Measurements from ENCODE around the gene WDR45B.

Gene WDR45B

DNA sequence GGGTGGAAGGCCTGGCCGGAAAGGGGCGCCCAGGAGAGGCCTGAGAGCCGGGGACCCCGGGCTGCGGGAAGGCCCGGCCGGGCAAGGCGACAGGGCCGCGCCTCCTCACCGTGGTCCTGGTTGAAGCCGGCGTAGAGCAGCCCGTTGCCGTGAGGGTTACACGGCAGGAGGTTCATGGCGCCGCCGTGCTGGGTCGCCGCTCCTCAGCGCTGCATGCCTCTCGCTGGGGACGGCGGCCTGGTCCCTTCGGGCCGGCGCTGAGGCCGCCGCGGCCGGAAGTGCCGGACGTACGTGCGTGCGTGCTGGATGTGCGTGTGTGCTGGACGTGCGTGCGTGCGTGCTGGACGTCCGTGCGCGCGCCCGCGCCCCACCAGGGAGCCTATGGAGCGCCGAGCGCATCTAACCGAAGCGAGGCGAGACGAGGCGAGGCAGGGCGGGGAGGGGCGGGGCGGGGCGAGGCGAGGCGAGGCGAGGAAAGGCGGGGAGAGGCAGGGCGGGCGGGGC lies at the start of gene WDR45B:
WDR45B (minus strand) TSS at position 280 of the 504 bp plus-strand sequence; CDS start at position 176, 104 bp downstream.
- DNase-seq: no peak

- DNase-seq: no peak
Measured at GRCh38 chr17:82697808-82698064, 49.5 kb upstream of the WDR45B start.

DNA sequence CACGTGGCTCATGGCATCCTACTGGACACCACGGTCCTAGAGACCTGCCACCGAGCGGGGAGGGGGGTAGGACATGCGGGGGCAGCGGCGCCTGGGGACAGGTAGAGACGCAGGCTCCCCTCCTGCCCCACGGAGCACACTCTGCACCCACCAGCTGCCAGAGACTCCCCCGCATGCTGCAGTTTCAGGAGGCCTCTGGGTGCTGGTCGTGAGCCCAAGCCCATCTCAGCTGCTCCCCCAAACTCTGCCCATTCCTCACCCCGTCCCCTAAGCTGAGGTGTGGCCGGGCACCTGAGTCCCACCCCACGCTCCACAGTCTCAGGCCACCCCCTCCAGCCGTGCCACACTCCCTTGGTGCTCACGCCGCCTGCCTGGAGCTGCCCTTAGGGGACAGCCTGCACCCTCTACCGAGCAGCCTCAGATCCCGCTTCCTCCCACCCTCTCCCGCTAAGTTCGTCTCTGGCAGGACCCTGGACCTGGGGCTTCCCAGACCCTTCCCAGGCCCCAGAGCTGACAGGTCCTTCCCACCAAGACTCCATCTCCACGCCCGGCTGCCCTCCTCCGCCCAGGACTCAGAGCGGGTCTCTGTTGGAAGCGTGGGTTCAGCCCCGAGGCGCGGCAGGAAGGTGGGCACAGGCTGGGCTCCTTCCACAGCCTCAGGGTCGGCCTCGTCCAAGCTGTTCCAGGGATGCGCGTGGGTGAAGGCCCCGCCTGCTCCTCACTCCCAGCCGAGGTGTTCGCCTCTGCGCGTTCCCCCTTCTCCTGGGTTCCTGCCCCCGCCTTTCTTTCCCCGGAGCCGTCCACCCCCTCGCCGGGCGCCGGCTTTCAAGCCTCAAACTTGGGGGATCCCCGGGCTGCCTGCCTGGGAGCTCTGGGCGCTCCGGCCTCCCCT lies 48.9 kb upstream of the WDR45B start:
- no peak for DNase-seq

- DNase-seq: no peak
Measured at GRCh38 chr17:82696259-82696658, 48.0 kb upstream of the WDR45B start.

- no peak for DNase-seq
Measured at GRCh38 chr17:82694647-82695046, 46.4 kb upstream of the WDR45B start.

DNA sequence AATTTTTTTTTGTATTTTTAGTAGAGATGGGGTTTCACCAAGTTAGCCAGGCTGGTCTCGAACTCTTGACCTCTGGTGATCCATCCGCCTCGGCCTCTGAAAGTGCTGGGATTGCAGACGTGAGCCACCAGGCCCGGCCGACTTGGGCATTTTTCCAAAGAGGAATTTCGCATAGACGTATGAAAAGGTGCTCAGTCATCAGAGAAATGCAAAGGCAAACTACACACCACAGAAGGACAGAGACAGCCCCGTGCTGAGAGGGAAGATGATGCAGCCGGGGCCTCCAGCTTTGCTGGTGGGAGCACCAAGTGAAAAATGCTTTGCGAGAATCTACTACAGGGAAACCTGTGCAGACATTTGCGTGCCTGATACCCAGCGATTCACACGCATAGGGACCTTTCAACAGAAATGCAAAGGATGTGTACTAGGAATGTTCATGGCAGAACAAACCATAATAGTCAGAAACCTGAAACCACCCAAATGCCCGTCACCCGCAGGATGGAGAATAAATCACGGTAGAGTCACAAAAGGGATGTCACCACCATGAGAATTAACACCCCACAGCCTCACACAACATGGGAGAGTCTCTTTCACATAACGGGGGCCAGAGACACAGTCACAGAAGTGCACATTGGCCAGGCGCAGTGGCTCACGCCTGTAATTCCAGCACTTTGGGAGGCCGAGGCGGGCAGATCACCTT lies 45.1 kb upstream of the WDR45B start:
- no peak for DNase-seq

GRCh38 chr17:82692268-82692667 lies 44.0 kb upstream of the WDR45B start:
- no peak for DNase-seq

GRCh38 chr17:82691714-82692113 lies 43.5 kb upstream of the WDR45B start:
- no peak for DNase-seq

DNA sequence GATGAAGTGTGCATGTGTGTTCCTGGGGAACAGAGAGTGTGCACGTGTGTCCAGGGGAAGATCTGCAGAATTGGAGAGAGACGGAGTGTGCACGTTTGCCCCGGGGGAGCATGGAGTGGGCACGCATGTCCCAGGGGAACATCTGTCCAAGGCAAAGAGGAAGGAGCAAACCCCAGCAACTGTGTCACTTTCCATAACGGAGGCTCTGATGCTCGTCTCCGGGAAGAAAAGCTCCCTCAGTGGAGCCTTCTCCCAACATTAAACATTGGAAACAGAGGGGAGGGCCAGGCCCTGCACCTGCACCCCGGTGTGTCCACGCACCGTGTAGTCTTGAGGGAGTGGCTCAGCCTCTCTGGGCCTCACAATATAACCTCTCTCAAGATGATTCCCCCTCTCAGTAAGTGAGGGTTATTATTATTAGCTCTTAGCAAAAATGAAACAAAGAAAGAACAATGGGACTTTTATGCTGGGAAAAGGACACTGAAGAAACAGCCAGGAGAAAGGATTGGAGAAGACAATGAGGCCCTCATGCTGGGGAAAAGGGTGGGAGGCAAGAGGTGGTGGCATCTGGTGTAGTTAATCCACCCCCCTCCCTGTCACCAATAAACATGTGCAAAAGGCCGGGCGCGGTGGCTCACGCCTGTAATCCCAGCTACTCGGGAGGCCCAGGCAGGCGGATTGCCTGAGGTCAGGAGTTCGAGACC lies 42.7 kb upstream of the WDR45B start:
- no peak for DNase-seq

DNA sequence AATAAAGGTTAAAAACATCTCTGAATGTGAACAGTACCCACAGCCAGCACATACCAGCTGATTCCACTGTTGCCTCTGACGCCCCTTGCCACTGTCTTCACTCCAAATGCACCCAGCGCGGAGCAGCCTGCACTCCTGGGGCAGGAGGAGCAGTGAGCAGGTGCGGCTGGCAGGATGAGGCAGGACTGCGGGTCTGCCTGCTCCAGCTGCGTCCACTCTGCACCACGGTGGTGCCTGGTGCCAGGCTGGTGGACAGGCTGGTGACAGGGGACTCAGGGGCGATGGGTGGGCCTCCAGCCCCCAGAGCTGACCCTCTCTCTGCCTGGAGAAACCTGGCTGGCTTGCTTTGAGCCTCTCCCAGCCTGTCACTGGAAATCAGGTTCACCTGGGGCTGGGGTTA lies 40.8 kb upstream of the WDR45B start:
- DNase-seq: no peak

DNA sequence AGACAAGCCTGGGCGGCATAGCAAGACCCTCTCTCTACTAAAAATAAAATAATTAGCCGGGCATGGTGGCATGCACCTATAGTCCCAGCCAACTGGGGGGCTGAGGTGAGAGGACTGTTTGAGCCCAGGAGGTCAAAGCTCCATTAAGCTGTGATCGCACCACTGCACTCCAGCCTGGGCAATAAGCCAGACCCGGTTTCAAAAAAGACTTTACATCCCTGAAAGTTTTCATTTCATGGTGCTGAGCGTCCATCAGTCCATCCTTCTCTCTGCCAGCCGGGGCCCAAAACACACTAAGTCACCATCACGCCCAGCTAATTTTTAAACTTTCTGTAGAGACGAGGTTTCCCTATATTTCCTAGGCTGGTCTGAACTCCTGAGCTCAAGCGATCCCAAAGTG lies 39.6 kb upstream of the WDR45B start:
- no peak for DNase-seq

- no peak for DNase-seq
Measured at GRCh38 chr17:82687375-82687861, 39.2 kb upstream of the WDR45B start.

DNA sequence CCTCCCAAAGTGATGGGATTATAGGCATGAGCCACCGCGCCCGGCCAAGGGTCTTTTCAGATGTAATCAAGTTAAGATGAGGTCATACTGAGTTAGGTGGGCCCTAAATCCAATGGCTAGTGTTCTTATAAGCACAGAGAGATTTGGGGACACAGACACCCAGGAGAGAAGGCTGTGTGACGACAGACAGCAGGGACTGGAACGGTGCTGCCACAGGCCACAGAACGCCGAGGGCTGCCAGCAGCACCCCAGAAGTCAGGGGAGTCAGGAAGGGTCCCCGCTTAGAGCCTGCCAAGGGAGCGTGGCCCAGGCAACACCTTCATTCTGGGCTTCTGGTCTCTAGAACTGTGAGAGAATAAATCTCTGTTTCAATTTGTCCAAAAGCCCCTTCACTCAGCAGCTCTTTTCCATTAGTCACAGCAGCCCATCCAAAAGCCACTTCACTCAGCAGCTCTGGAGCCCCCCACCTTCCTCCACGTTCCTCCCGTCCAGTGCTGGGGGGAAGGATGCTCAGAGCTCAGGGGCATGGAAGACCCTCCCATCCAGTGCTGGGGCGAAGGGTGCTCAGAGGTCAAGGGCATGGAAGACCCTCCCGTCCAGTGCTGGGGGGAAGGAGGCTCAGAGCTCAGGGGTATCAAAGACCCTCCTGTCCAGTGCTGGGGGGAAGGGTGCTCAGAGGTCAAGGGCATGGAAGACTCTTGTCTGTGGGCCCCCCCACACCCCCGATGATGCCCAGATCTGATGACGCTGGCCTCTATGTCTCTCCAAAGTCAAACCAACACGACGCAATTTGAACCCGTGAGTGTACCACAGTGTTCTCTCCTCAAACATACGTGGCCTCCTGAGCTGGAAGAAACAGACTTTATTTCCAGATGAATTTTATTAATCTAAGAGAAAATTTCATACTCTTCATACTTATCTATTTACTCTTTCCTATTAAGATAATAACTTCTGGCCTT lies 38.4 kb upstream of the WDR45B start:
- DNase-seq: no peak

- DNase-seq: no peak
Measured at GRCh38 chr17:82685291-82685690, 37.0 kb upstream of the WDR45B start.

- no peak for DNase-seq
Measured at GRCh38 chr17:82684228-82684841, 36.1 kb upstream of the WDR45B start.

DNA sequence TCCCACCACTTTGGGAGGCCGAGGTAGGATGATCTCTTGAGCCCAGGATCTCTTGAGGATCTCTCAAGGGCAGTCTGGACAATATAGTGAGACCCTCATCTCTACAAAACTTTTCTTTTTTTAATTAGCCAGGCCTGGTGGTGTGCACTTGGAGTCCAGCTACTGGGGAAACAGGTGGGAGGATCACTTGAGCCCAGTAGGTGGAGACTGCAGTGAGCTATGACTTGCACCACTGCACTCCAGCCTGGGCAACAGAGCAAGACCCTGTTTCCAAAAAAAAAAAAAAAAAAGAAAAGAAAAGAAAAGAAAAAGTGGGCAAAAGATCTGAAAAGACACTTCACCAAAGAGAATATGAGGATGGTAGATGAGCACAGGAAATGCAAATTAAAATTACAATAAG lies 35.3 kb upstream of the WDR45B start:
- DNase-seq: no peak

- no peak for DNase-seq
Measured at GRCh38 chr17:82681547-82681946, 33.3 kb upstream of the WDR45B start.

GRCh38 chr17:82679586-82680465 lies 31.6 kb upstream of the WDR45B start:
- DNase-seq: no peak

GRCh38 chr17:82678265-82678891 lies 30.1 kb upstream of the WDR45B start:
- no peak for DNase-seq

- DNase-seq: no peak
Measured at GRCh38 chr17:82677353-82677925, 29.2 kb upstream of the WDR45B start.

Measured in cortex of kidney (tissue), 1 donor.